ENCODE results near the gene SH3GL1.
A peak's percentile ranks its signal among the peaks of the same experiment; 100 is the strongest.

SH3GL1 gene

GRCh38 chr19:4399812-4400134 is 574 bp downstream of the SH3GL1 start:
- no peak for DNase-seq (ENCODE audit: low read depth)
- no peak for TF ChIP-seq CTCF (IDR thresholded peaks at IDR 0.05; ENCODE audit: control insufficient read depth, extremely low read depth, insufficient read depth)
- H3K4me3 ChIP-seq (ENCODE audit: low read depth, low read length) = peak overlapping the region; percentile 79

- no peak for TF ChIP-seq CTCF (IDR thresholded peaks at IDR 0.05; ENCODE audit: control insufficient read depth, extremely low read depth, insufficient read depth)
- H3K4me3 ChIP-seq (ENCODE audit: low read depth, low read length) = no peak overlapping the region
Measured at GRCh38 chr19:4396949-4397783, 3.2 kb downstream of the SH3GL1 start.

GRCh38 chr19:4393947-4394590 is 6.3 kb downstream of the SH3GL1 start:
- no peak overlapping the region for H3K4me3 ChIP-seq (ENCODE audit: low read depth, low read length)
- no peak for DNase-seq (ENCODE audit: low read depth)
- no peak for TF ChIP-seq CTCF (IDR thresholded peaks at IDR 0.05; ENCODE audit: control insufficient read depth, extremely low read depth, insufficient read depth)

More at GRCh38 chr19:4396949-4397783, 3.2 kb downstream of the SH3GL1 start:
- DNase-seq (ENCODE audit: low read depth) = no peak

GRCh38 chr19:4391701-4392483 is 8.5 kb downstream of the SH3GL1 start:
- H3K4me3 ChIP-seq (ENCODE audit: low read depth, low read length) = no peak overlapping the region
- TF ChIP-seq CTCF (IDR thresholded peaks at IDR 0.05; ENCODE audit: control insufficient read depth, extremely low read depth, insufficient read depth) = no peak
- no peak for DNase-seq (ENCODE audit: low read depth)

- no peak for DNase-seq (ENCODE audit: low read depth)
- TF ChIP-seq CTCF (IDR thresholded peaks at IDR 0.05; ENCODE audit: control insufficient read depth, extremely low read depth, insufficient read depth) = no peak
- peak overlapping the region; percentile 48; the same call in 1 of the 2 replicates for H3K4me3 ChIP-seq (ENCODE audit: low read depth, low read length)
Measured at GRCh38 chr19:4391306-4391693, 9.0 kb downstream of the SH3GL1 start.

GRCh38 chr19:4390567-4391305 is 9.6 kb downstream of the SH3GL1 start:
- DNase-seq (ENCODE audit: low read depth) = no peak
- H3K4me3 ChIP-seq (ENCODE audit: low read depth, low read length) = peak overlapping the region; percentile 48
- no peak for TF ChIP-seq CTCF (IDR thresholded peaks at IDR 0.05; ENCODE audit: control insufficient read depth, extremely low read depth, insufficient read depth)

Measured in LNCaP clone FGC (cell line).